ENCODE data around the gene SHBG.

DNA sequence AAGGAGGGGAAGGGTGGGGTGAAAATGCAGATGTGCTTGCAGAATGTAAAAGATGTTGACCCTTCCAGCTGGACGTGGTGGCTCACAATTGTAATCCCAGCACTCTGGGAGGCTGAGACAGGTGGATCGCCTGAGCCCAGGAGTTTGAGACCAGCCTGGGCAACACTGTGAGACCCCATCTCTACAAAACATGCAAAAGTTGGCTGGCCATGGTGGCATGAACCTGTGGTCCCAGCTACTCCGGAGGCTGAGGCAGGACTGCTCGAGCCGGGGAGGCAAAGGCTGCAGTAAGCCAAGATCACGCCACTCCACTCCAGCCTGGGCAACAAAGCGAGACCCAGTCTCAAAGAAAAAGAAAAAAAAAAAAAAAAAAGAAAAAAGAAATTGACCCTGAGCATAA, 38.5 kb downstream of the SHBG start:
- TF ChIP-seq, protein P1, sequence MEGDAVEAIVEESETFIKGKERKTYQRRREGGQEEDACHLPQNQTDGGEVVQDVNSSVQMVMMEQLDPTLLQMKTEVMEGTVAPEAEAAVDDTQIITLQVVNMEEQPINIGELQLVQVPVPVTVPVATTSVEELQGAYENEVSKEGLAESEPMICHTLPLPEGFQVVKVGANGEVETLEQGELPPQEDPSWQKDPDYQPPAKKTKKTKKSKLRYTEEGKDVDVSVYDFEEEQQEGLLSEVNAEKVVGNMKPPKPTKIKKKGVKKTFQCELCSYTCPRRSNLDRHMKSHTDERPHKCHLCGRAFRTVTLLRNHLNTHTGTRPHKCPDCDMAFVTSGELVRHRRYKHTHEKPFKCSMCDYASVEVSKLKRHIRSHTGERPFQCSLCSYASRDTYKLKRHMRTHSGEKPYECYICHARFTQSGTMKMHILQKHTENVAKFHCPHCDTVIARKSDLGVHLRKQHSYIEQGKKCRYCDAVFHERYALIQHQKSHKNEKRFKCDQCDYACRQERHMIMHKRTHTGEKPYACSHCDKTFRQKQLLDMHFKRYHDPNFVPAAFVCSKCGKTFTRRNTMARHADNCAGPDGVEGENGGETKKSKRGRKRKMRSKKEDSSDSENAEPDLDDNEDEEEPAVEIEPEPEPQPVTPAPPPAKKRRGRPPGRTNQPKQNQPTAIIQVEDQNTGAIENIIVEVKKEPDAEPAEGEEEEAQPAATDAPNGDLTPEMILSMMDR (IDR thresholded peaks at IDR 0.05), result no peak
- no peak for TF ChIP-seq POLR2A (IDR thresholded peaks at IDR 0.05)

All from esophagus squamous epithelium (tissue), 4 donors.